Endometrial microvascular endothelial cells (primary cell): Measurements from ENCODE around the gene EMP2. TPM values are rescaled to one million over a fixed set of nuclear protein-coding genes. Genes with fewer than 3 reads are reported as not detected.

Experiments
- in situ Hi-C: cut with HindIII; loops from 2 replicates; pipeline ENCODE4 v1.10.0; 2017; ENCODE audit warnings: low sequenced_read_pairs, low pct_unique_long_range_greater_than_20kb; ENCODE audit errors: inconsistent ontology term
- total RNA-seq: library from RNA; depleted of rRNA; stranded (reverse); fragments of >200 nt; gene quantifications from one replicate; pipeline ENCODE4 v1.2.3, GENCODE V29; 2015; ENCODE audit errors: inconsistent ontology term

The EMP2 gene
- total RNA-seq, 1 donor from 2014 or later: 26.4 TPM

DNA sequence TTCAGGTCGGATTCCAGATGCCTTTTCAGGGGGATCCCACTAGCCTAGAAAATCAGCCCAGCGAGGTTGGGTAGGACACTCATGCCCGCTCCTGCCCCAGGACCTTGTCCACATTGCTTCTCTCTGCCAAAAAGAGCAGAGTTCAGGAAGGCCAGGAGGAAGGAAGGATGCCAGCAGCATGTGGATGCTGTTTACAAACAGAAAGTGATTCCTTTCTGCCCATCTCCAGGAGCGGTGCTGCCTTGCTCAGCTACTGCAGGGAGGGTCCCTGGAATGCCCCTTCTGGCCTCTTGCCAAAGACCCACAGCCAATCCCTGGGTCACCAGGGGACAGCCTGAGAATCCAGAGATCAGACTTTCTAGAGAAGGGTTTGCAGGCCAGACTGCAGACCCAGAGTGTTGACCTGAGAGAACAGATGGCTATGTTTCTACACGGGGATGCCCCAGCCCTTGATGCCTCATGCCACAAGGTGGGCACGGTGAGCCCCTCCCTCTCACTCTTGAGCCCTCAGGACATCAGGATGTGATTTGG, 32.3 kb upstream of the EMP2 start:
- in situ Hi-C loops: no loop called here

- in situ Hi-C loops: no loop called here
Measured at GRCh38 chr16:10611825-10612342, 31.5 kb upstream of the EMP2 start.

- in situ Hi-C loops: no loop called here
Measured at GRCh38 chr16:10610499-10611184, 30.2 kb upstream of the EMP2 start.

- in situ Hi-C loops: no loop called here
Measured at GRCh38 chr16:10609402-10609774, 29.0 kb upstream of the EMP2 start.

GRCh38 chr16:10608687-10609401, 28.4 kb upstream of the EMP2 start:
- in situ Hi-C loops: no loop called here

- in situ Hi-C loops: no loop called here
Measured at GRCh38 chr16:10607157-10607556, 26.8 kb upstream of the EMP2 start.

GRCh38 chr16:10606607-10607006, 26.2 kb upstream of the EMP2 start:
- in situ Hi-C loops: no loop called here

DNA sequence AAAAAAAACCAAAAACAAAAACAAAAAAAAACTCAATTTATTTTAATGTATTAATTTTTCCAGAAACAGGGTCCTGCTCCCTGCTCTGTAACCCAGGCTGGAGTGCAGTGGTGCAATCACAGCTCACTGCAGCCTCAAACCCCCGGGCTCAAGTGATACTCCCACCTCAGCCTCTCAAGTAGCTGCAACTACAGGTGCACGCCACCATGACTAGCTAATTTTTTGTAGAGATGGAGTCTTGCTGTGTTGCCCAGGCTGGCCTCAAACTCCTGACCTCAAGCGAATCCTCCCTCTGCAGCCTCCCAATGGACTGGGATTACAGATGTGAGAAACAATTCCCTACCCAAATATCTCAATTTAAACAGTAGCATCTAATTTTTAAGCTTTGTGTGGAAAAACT, 25.2 kb upstream of the EMP2 start:
- in situ Hi-C loops: no loop called here

DNA sequence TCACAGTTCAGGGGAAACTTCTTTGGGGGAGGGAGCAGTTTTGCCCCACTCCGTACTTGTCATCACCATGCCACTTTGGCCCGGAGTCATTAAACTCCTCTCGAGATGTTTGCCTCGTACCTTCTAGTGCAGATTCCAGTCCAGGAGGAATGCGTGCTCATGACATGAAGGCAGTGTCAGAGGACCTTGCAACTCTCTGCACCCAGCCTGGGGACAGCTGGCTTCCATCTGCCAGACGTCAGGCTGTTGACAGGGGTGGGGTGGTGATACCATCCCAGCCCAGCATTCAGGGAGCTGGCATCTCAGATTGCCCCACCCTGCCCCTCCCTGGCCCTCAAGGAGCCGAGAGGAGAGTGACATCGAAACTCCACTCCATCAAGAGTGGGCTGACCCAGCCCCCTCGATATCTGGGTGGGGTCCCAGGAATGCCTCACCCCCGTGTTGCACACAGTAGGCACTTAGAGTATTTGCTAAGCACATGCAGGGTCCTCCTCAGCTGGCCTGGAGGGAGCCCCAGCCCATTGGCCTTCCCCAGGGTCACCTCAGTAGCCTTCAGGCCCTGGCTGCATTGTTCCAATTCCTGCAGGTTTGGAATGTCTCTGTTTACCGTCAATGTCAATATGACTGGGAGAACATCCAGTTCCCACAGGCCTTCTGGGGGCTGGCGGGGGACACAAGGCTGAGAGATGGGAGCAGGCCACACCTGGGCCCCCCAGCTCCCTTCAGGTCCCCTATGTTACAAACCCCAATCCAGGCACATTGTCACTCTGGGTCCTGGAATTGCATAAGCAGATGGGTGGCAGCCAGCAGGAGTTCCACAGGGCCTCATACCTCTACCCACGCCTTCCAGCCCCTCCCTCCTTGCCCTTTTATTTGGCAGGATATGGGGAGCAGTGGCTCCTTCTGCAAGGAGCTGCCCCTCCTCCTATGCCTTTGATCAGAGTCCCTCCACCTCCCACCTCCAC, 21.3 kb upstream of the EMP2 start:
- in situ Hi-C loops: no loop called here

DNA sequence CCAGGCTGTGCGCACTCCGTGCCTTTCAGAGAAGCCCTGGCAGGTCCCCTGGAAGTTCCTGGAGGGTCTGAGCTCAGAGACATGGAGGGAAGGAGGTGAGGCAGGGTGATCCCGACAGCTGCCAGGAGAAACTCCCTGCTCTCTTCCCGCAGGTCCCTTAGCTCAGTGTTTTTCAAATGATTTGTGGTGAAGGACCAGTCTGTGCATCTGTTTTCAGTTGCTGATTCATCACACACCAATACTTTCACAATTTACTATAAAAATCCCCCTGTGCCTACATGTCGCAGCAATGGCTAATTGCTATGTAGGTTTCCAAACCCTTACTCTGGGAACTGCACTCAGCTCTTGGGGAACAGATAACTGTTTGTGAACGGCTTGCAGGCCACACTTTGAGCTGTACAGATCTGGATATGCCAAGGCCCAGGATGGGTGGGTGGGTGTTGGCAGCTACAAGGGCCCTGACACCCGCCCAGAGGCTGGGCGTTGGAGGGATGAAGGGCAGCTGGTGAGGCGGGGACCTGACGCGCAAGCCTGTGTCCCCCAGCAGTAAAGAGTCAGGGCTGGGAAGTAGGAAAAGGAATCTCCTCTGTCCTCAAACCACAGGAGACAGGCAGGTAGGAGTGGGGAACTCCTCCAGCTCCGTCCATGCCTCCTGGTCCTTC, 20.5 kb upstream of the EMP2 start:
- in situ Hi-C loops: no loop called here

GRCh38 chr16:10599626-10600025, 19.2 kb upstream of the EMP2 start:
- in situ Hi-C loops: no loop called here

- in situ Hi-C loops: no loop called here
Measured at GRCh38 chr16:10598157-10598556, 17.8 kb upstream of the EMP2 start.

GRCh38 chr16:10597187-10597601, 16.8 kb upstream of the EMP2 start:
- in situ Hi-C loops: no loop called here

GRCh38 chr16:10594312-10594950, 14.0 kb upstream of the EMP2 start:
- in situ Hi-C loops: no loop called here

DNA sequence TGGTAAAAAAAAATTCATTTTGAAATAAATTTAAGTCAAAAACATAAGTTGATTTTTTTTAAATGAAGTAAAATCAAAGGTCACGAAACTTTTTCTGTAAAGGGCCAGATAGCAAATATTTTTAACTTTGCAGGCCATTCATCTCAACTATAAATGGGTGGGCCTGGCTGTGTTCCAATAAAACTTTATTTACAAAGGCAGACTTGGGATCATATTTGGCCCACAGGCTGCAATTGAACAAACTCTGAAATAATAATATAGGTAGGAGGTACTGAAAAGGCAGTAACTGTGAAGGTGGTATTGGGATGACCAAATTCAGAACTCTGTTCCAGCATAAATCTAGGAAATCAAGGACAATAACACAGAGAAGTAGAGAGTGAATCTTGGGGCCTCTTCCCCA, 12.2 kb upstream of the EMP2 start:
- in situ Hi-C loops: no loop called here

GRCh38 chr16:10590342-10590741, 9.9 kb upstream of the EMP2 start:
- in situ Hi-C loops: no loop called here

- in situ Hi-C loops: no loop called here
Measured at GRCh38 chr16:10589109-10589508, 8.7 kb upstream of the EMP2 start.

DNA sequence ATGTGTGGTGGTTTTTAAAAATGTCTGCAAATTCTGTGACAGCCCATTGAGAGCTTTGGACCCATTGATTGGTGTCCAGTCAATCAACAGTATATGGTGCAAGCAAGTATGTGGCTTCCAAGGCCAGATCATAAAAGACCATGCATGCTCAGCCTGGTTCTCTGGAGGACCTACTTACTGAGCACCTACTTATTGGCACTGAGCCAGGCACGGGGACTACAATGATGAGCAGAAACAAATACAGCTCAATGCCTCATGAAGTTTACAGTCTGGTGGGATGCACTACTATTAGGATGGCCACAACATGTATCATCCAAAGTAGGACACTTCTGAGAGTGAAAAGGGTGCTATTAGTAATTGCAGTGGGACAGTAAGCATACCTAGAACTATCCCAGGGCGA, 7.2 kb upstream of the EMP2 start:
- in situ Hi-C loops: no loop called here
